Astrocyte of the cerebellum (primary cell): ENCODE data around the gene ZNF19.

Source experiments
- DNase-seq: peaks from one replicate; pipeline ENCODE4 v3.0.0-alpha.2; 2011; ENCODE audit warnings: low read depth
- H3K4me3 ChIP-seq: 2 replicates; pipeline ENCODE4 v1.5.1; 2011; ENCODE audit warnings: mild to moderate bottlenecking, low read depth, low read length, moderate library complexity
- CTCF ChIP-seq: IDR thresholded peaks from 2 replicates; pipeline ENCODE4 v1.5.1; 2012; ENCODE audit warnings: low read length, low read depth, moderate library complexity, mild to moderate bottlenecking; ENCODE audit errors: missing control alignments
- in situ Hi-C: cut with HindIII; loops from 2 replicates; pipeline ENCODE4 v1.10.0; 2017; ENCODE audit warnings: low sequenced_read_pairs

ZNF19 gene

DNA sequence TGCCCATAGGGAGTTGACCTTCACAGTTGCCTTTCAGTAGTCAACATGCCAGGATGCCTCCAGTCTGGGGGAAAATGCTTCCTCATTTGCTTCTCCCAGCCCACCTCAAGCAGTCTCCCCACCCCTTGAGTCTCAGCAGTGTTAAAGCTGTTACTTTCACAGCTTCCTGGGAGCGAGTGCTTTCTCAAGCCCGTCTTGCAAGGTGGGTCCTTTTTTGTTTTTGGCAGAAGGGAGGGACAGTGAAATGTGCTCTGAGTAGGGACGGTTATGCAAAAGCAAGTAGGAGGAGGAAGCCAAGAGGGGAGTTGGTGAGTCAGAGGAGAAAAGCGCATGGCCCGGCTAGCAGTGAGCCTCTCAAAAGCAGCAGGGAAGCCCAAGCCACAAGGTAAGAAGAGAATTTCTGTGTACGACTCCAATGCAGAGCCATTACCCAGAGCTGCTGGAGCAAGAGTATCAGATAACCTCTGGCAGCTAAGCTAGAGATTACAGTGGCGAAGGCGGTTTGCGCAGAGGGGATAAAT, 37.0 kb upstream of the ZNF19 start, which contains the start of gene CHST4:
TSS of gene CHST4 (plus strand) at position 316 of the 521 bp plus-strand sequence. CDS start 10,252 bp downstream, outside the sequence.
- no peak within 1 kb of the TSS for H3K4me3 ChIP-seq

GRCh38 chr16:71524566-71525553, 35.7 kb upstream of the ZNF19 start:
- no peak for TF ChIP-seq CTCF
- in situ Hi-C loops = no loop called here

More for the DNA sequence above, 37.0 kb upstream of the ZNF19 start, which contains the start of gene CHST4:
- in situ Hi-C loops = no loop called here
- DNase-seq = peak; percentile 73
- TF ChIP-seq CTCF = no peak

GRCh38 chr16:71520550-71520949, 31.4 kb upstream of the ZNF19 start:
- H3K4me3 ChIP-seq = no peak overlapping the region
- DNase-seq = no peak
- no peak for TF ChIP-seq CTCF
- in situ Hi-C loops = no loop called here

More at GRCh38 chr16:71524566-71525553, 35.7 kb upstream of the ZNF19 start:
- no peak for DNase-seq
- H3K4me3 ChIP-seq = no peak overlapping the region

- in situ Hi-C loops = no loop called here
- TF ChIP-seq CTCF = no peak
- H3K4me3 ChIP-seq = no peak overlapping the region
Observed at GRCh38 chr16:71515026-71515425, 25.9 kb upstream of the ZNF19 start.

DNA sequence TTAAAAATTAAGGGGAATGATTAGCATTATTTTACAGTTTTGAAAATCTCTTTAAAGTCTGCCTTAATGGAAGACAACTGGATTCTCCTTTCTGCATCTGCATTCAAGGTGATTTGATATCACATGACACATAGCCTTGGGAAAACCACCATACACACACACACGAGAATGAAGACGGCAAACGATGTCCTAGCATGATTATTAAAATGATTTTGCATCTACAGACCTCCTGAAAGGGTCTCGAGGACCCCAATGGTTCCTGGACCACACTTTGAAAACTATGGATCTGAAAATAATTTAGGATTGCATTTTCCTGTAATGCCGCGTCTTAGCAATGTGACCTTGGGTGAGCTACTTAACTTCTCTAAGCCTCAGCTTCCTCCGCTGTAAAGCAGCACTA, 25.4 kb upstream of the ZNF19 start:
- in situ Hi-C loops = no loop called here
- TF ChIP-seq CTCF = no peak
- no peak for DNase-seq
- H3K4me3 ChIP-seq = no peak overlapping the region

More at GRCh38 chr16:71515026-71515425, 25.9 kb upstream of the ZNF19 start:
- DNase-seq = no peak

DNA sequence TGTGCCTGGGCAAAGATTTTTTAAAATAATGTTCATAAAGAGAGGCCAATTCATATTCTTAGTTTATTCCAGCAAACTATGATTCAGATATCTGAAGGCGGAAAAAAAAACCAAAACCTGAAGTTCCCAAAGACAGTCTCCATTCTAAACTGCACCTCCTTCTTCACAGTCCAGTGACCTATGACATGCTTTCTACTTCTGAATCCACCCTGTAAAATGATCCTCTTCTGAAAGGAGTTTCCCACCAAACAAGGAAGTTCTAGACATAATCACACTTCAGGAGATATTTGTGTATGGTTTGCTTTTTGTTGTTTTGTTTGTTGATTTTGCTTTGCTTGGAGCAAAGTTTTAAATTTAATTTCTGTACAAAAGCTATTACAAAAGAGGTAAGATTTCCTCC, 24.2 kb upstream of the ZNF19 start:
- TF ChIP-seq CTCF = no peak
- no peak for DNase-seq
- in situ Hi-C loops = no loop called here
- H3K4me3 ChIP-seq = no peak overlapping the region
